Fibroblast of pulmonary artery (primary cell): Measurements from ENCODE around the gene TSSC4.

Experiments used
- DNase-seq: peaks from one replicate; pipeline ENCODE4 v3.0.0-alpha.2; 2010; ENCODE audit warnings: low read depth
- H3K4me3 ChIP-seq: replicated peaks from 2 replicates; pipeline ENCODE4 v1.5.1; 2011; ENCODE audit warnings: low read depth, mild to moderate bottlenecking, control low read depth, low read length, moderate library complexity
- TF ChIP-seq, protein P1 (sequence below): IDR thresholded peaks from 2 replicates; pipeline ENCODE4 v1.5.1; 2011; ENCODE audit warnings: mild to moderate bottlenecking, control low read depth, low read length, inconsistent platforms; ENCODE audit errors: missing control alignments

TSSC4 gene

DNA sequence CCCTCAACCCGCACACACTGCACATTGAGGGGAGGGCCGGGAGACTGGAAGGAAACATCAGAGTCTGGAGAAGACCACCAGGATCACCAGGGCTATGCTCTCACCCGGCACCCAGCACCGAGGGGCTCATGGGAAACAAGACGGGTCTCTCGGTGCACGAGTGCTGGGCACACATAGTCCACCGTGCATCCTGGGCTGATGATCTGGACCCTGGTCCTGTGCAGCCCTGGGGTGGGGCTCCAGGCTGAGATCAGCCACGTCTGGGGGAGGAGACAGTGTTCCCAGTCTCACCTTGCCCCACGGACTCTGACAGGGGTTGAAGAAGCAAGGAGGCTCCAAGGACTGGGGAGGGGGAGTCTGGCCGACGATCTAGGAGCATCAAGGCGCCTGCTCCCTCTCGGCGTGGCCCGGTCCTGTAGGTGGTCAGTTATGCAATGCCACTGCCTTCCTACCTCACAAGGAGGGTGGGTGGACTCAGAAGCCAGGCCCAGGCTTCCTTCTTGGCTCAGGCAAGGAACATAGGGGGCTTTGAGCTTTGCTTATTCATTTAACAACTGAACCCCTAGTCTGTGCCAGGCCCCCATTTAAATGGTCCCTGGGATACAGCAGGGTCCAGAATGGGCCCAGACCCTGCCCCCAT, 34.9 kb upstream of the TSSC4 start:
- no peak overlapping the region for H3K4me3 ChIP-seq
- TF ChIP-seq, protein P1, sequence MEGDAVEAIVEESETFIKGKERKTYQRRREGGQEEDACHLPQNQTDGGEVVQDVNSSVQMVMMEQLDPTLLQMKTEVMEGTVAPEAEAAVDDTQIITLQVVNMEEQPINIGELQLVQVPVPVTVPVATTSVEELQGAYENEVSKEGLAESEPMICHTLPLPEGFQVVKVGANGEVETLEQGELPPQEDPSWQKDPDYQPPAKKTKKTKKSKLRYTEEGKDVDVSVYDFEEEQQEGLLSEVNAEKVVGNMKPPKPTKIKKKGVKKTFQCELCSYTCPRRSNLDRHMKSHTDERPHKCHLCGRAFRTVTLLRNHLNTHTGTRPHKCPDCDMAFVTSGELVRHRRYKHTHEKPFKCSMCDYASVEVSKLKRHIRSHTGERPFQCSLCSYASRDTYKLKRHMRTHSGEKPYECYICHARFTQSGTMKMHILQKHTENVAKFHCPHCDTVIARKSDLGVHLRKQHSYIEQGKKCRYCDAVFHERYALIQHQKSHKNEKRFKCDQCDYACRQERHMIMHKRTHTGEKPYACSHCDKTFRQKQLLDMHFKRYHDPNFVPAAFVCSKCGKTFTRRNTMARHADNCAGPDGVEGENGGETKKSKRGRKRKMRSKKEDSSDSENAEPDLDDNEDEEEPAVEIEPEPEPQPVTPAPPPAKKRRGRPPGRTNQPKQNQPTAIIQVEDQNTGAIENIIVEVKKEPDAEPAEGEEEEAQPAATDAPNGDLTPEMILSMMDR: no peak
- DNase-seq: no peak

DNA sequence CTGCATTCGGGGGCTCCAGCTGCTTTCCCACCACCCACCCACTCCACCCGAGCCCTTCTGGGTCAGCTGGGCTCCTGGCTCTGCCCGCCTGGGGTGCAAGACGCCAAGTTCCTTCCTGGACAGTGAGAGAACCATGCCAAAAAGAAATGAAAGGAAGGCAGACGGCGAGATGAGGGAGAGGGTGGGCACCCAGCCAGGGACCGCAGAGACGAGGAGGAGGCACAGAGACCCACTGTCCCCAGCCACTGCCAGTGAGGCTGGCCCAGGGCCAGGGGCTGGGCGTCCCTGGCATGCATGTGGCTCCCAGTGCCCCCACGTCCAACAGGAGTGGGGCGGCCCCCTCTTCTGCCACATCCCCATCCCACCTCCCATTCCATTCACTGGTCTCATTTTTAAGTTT, 34.3 kb upstream of the TSSC4 start:
- no peak for DNase-seq
- no peak overlapping the region for H3K4me3 ChIP-seq
- TF ChIP-seq, protein P1: no peak

DNA sequence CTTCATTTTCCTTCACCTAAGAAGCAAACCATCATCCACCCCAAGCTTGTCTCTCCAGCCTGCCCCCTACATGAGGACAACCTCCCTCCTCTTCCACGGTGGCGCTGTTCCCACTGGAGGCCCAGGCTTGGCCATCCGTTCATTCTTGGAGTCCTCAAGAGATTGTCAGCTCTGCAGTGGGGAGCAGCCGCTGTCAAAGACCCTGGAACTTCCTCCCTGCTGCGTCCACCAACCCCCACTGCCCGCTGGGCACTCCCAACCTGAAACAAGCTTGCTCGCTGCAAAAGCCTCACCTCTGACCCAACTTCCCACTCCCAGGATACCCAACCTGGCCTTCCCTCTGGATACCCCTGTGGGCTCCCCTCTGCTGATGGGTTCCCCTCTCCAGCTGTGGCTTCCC, 33.8 kb upstream of the TSSC4 start:
- H3K4me3 ChIP-seq: no peak overlapping the region
- TF ChIP-seq, protein P1: no peak
- DNase-seq: no peak

DNA sequence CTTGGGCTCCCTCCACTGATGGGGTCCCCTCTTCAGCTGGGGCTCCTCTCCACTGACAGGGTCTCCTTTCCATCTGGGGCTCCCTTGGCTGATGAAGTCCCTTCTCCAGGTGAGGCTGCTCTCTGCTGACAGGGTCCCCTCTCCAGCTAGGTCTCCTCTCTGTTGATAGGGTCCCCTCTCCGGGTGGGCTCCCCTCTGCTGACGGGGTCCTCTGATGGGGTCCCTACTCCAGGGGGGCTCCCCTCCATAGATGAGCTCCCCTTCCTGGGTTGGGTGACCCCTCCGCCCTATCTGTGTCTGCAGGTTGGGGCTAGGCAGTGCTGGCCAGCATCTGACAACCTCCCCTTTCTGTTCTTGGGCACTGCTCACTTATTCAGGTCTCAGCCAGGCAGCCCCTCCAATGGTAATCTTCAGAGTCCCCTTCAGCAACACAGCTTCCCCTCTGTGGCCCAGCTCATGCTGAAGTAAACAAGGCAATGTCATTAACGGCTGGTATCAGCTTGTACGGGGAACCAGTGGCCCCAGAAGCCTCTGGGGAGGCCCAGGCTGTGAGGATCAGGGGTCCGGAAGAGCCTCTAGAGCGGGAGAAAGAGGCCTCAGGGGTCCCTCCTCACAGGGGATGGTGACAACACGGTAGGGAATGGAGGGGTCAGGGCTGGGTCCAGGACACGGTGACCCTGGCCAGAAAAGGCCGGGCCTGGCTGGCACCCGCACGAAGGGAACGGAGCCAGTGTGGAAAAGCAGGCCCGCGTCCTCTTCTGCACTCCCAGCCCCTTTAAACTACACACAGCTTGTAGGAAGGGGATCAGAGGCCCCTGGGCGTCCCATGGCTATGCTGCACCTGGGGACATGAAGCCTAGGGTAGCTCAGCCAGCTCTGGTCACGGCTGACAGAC, 33.0 kb upstream of the TSSC4 start:
- TF ChIP-seq, protein P1: no peak
- DNase-seq: no peak
- no peak overlapping the region for H3K4me3 ChIP-seq

DNA sequence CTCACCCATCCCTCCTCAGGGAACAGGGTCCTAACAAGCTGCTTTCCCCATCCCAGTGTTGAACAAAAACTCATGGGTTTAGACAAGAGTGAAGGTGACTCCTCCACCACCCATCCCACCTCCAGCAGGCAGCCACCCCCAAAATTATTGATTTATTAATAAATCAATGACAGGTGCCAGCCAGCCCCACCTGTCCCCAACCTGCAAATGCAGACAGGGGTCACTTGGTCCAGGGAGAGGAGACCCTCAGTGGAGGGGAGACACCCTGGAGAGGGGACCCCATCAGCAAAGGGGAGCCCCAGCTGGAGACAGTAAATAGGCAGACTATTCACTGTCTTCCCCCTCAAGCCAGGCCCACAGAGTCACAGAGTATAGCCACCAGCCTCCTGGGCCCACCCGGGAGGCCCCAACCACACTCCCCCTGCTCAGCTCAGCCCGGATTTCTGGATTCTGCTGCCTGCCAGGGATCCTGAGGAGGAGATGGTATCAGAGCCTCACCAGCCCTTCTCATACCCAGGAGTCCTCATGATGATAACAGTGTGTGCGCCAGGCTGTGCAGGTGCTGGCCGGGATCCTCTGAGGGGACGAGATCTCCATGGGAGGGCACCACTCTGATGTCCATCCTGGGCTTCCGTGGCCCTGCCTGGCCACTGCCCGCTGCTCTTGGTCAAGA, 32.2 kb upstream of the TSSC4 start:
- TF ChIP-seq, protein P1: no peak
- no peak for DNase-seq
- H3K4me3 ChIP-seq: no peak overlapping the region

DNA sequence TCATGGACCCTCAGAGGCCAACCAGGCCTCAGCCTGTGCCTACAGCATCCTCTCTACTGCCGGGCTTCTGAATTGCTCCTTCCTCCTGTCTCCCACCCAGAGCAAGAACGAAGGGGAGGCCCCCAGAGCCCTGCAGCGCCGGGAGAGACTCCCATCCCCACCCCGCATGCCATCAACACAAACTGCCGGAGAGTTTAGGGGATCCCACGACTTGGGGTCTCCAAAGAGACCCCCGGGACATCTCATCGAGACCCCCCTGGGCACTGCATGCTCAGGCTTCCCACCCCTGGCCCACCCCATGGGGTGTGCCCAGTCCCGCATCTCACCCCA, 31.7 kb upstream of the TSSC4 start:
- no peak for DNase-seq
- TF ChIP-seq, protein P1: no peak

More for the DNA sequence above, 31.7 kb upstream of the TSSC4 start:
- H3K4me3 ChIP-seq: no peak overlapping the region
